GM21360 (cell line): ENCODE measurements around the gene RPL10A.

Experiments
- ATAC-seq: cut with Tn5 transposase; IDR thresholded peaks from one replicate; pipeline ENCODE4 v1.9.1; 2021; ENCODE audit warnings: mild to moderate bottlenecking, moderate library complexity; ENCODE audit not compliant: unreplicated experiment

The RPL10A gene

GRCh38 chr6:35445691-35446090 lies 22.5 kb upstream of the RPL10A start:
- ATAC-seq: no peak

- no peak for ATAC-seq
These were observed 20.0 kb upstream of the RPL10A start for GRCh38 chr6:35448191-35448590.

DNA sequence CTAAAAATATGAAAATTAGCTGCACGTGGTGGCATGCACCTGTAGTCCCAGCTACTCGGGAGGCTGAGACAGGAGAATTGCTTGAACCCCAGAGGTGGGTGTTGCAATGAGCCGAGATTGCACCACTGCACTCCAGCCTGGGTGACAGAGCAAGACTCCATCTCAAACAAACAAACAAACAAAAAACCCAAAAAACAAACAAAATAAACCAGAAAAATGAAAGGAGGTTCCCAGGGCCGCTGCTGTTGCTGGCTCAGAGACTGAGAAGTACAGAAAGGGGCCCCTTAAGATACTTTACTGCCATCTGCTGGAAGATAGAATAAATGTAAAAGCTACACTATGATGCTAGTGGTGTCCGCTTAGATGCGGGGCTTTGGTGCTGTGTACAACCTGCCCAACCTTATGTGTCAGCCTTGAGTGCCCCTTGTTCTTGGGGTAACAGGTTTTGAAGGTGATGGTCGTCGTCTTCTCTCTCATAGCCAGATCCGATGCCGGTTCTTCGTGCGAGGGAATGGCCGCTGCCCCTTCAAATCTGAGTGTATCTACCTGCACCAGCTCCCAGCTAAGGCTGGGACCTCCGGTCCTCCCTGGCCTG lies 18.8 kb upstream of the RPL10A start:
- no peak for ATAC-seq

DNA sequence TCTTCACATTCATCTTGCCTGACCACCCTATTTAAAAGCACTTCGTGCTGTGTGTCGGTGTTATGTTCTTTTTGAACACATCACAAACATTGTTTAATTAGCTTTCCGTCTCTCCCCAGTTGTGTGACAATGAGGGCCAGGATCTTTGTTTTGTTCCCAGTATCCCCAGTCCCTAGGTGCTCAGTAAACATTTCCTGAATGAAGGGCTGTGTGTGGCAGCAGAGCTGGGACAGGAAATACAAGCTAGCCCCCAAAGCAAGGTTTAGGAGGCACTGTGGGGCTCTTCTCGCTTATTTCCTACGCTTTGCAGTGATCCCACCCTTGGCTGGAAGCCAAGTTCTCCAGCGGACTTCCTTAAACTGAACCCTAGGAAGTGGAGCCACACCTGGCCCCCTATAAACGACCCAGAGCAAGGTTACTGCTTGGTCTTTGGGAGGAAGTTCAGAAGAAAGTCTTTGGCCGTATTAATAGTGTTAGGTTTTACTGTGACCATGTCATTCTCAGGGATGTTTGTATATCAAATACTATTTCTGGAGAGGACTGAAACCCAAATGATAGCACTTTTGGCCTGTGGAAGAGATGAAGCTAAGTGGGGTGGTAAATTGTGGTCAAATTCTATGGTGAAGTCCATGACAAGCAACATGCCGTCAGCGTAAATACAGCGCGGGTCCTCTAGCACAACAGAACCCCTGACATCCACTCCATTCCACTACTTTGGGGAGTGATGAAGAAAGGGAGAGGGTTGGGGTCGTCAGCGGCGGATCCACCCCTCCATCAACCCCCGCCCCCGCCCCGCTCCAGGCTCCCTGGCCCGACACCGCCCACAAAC lies 16.6 kb upstream of the RPL10A start:
- no peak for ATAC-seq

- peak; percentile 81 for ATAC-seq
These were observed 15.8 kb upstream of the RPL10A start, which contains the start of gene FANCE for GRCh38 chr6:35452183-35453090. Gene FANCE (plus strand): TSS chr6:35452338. CDS start chr6:35452546, 208 bp downstream.

DNA sequence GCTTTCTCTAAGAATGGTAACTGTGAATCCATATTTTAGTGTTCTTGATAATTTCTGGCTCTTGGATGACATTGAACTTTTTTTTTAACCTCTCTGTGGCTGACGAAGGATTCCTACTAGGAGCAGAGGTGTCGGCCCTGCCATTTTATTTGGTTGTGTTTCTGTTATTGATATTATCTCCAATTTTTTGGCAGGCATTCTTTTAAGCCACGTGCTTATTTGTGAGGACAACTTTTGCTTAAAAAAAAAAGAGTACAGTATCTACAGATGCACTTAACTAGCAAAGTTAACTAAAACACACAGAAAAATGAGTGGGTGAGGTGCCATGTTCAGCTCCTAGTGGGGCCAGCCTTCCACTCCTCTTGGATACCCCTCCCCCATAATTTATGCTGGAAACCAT lies 15.0 kb upstream of the RPL10A start:
- ATAC-seq: no peak

DNA sequence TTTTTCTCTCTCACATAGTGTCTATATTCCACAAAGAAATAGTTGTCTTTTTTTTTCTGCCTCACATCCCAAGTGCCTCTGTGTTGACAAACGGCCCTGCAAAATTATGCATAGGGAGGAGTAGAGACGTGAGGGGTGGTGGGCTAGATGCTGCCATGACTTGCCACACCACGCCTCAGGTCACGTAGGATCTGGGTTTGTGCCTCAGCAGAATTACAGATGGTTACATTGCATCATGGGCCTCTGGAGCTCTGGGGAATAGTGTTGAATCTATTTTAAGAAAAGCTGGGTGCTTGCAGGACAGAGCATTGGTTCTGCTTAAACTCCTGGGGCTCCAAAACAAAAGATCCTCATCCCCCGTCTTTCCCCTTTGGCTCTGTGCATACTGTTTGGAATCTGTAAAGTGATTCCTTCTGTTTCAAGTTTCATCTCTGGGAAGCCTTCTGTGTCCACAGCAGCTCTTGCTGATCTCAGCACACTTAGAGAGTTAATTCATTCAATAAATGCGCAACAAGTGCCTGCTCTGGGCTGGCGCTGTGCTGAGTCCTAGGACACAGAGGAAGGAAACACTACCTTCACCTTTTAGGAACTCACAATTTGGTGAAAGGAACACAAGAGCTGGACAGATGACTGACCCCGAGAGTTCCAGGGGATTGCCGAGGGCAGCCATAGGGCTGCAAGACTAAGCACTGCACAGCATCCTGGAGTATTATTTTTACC lies 13.7 kb upstream of the RPL10A start:
- ATAC-seq: no peak

DNA sequence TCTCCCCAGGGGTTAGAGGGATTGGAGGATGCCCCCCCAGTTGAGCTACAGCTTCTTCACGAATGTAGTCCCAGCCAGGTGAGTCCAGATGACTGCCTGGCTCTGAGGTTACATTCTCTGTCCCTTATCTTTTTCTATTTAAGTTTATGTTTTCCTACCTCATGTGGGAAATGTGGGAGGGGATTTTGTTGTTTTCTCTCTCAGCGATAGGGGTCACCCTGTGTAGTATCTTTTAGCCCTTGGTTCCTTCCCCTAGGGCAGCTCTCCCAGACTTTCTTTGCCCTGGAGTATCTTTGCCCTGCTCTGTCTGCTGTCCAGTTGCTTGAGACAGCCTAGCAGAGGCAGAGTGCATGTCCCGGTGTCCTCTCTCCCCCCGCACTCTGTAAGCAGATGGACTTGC lies 10.3 kb upstream of the RPL10A start:
- no peak for ATAC-seq

- ATAC-seq: no peak
These were observed 6.9 kb upstream of the RPL10A start for GRCh38 chr6:35461270-35461669.

- no peak for ATAC-seq
These were observed 4.9 kb upstream of the RPL10A start for GRCh38 chr6:35463292-35463691.

DNA sequence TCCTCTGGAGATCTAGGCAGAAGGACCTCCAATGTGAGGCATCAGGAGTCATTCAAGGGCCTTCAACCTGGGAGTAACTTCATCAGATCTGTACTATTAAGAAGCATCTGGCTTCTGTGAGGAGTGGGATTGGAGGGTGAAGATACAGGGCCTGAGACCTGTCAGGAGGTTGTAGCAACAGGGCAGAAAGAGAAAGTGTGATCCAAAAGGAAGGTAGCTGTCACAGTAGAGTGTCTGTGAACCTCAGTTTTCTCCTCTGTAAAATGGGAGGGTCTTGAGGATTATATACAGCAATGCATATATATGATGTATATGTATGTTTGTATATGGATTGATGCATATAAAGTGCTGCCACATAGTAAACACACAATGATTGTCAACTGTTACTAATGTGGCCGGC lies 2.6 kb upstream of the RPL10A start:
- ATAC-seq: no peak

- no peak for ATAC-seq
These were observed 964 bp downstream of the RPL10A start for GRCh38 chr6:35468980-35469750.

DNA sequence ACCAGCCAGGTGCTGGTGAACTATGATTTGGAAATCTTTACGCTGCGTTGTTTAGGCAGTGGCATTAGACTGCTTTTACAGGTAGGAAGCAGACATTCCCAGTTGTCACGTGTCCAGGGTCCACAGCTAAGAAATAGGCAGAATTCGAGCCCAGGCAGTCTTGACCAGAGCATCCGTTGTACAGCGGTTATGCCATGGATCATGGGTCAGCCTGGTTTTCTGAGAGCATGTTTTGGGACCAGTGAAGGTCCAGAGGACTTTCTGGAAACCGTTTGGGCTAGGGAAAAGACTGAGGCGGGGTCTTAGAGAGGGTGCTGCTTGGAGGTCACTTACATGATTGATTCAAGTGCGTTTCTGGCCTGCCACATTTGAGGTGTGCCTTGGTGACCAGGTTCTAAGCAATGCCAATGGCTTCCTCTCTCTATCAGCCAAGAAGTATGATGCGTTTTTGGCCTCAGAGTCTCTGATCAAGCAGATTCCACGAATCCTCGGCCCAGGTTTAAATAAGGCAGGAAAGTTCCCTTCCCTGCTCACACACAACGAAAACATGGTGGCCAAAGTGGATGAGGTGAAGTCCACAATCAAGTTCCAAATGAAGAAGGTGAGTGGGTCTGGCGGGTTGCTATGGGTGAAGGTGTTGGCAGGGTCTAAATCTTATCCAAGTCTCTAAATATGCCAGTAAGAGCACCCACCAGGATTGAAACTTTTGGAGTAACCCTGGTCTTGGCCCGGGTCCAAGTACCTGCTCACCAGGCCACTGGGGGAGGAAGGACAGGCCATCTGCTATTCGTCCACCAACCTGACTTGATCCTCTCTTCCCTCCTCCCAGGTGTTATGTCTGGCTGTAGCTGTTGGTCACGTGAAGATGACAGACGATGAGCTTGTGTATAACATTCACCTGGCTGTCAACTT lies 1.8 kb downstream of the RPL10A start:
- ATAC-seq: no peak

DNA sequence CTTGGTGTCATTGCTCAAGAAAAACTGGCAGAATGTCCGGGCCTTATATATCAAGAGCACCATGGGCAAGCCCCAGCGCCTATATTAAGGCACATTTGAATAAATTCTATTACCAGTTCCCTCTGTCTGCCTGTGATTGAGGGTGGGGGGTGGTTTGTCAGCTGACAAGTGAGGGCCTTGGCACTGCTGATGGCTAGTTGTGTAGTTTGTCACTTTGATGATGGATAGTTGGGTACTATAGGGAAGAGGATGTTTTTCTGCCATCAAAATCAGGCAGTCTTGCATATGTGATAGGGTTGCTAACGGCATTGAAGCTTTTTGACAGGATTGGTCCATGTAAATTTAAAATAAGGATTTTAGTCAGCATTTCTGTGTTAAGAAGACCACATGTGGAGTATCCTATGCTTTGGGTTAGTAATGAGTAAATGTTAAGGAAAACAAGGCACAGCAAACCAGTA lies 2.5 kb downstream of the RPL10A start:
- ATAC-seq: no peak

DNA sequence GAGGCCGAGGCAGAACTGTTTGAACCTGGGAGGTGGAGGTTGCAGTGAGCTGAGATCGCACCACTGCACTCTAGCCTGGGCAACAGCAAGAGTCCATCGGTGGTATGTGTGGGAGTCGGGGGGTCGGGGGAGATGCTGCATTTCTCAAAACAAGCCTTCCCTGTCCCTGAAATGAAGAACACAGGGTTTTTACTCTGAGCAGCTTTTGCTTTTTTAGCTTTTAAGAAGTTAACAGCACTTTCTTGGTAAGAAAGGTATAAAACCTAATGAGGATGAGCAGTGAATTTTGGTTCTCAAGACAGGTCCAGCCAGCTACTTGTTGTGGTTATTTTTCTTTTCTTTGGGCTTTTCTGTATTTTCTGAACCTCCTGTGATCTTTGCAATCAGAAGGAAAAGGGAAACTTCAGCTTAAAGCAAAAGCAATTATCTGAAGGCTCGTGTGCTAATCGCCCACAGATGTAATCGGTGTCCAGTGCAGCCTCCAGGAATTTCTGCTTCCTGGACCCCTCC lies 3.7 kb downstream of the RPL10A start:
- no peak for ATAC-seq

GRCh38 chr6:35473075-35473849 lies 5.1 kb downstream of the RPL10A start:
- no peak for ATAC-seq

- ATAC-seq: no peak
These were observed 5.6 kb downstream of the RPL10A start for GRCh38 chr6:35473850-35474130.
